GM23338 (cell line): ENCODE data around the gene HERC2. TPM values are rescaled to one million over a fixed set of nuclear protein-coding genes. Genes with fewer than 3 reads are reported as not detected.

Experiments used
- ATAC-seq: fragments of 200-7000 bp; cut with Tn5 transposase; 3 replicates; pipeline ENCODE4 v1.9.1; 2020
- DNase-seq: peaks from one replicate; pipeline ENCODE4 v3.0.0-alpha.2; 2015; ENCODE audit warnings: low spot score
- H2AFZ ChIP-seq: fragments of 200-600 bp; sonication (generic); 2 replicates; pipeline ENCODE4 v1.8.0; 2016; ENCODE audit warnings: antibody characterized with exemption, mild to moderate bottlenecking, moderate library complexity
- H3F3A ChIP-seq: fragments of 200-600 bp; sonication (generic); replicated peaks from 2 replicates; pipeline ENCODE4 v1.8.0; 2017; ENCODE audit warnings: antibody characterized with exemption, mixed run types, low read depth
- H3K27ac ChIP-seq: fragments of 200-600 bp; sonication (generic); 2 replicates; pipeline ENCODE4 v1.6.1; 2016; ENCODE audit warnings: low read depth
- H3K27me3 ChIP-seq: fragments of 200-600 bp; sonication (generic); 2 replicates; pipeline ENCODE4 v1.8.0; 2016; ENCODE audit warnings: mild to moderate bottlenecking, mixed run types, moderate library complexity; ENCODE audit not compliant: insufficient read depth
- H3K36me3 ChIP-seq: fragments of 200-600 bp; sonication (generic); 2 replicates; pipeline ENCODE4 v1.8.0; 2016; ENCODE audit warnings: mild to moderate bottlenecking; ENCODE audit not compliant: insufficient read depth
- H3K4me1 ChIP-seq: fragments of 200-600 bp; sonication (generic); 2 replicates; pipeline ENCODE4 v1.8.0; 2016; ENCODE audit warnings: mild to moderate bottlenecking, moderate library complexity; ENCODE audit not compliant: insufficient read depth
- H3K4me2 ChIP-seq: fragments of 200-600 bp; sonication (generic); 2 replicates; pipeline ENCODE4 v1.7.1; 2017; ENCODE audit warnings: mixed run types
- H3K4me3 ChIP-seq: fragments of 200-600 bp; sonication (generic); 2 replicates; pipeline ENCODE4 v1.6.1; 2016; ENCODE audit warnings: mixed run types
- H3K79me2 ChIP-seq: fragments of 200-600 bp; sonication (generic); replicated peaks from 2 replicates; pipeline ENCODE4 v1.8.0; 2017; ENCODE audit warnings: mild to moderate bottlenecking; ENCODE audit not compliant: insufficient read depth
- H3K9me2 ChIP-seq: fragments of 200-600 bp; sonication (generic); 2 replicates; pipeline ENCODE4 v1.8.0; 2017; ENCODE audit not compliant: insufficient read depth
- H4K20me1 ChIP-seq: fragments of 200-600 bp; sonication (generic); replicated peaks from 2 replicates; pipeline ENCODE4 v1.8.0; 2017; ENCODE audit warnings: mild to moderate bottlenecking; ENCODE audit not compliant: insufficient read depth
- H3K27ac Mint-ChIP-seq: 2 replicates; pipeline ENCODE4 v1.8.0; 2020; ENCODE audit warnings: inconsistent platforms, mild to moderate bottlenecking, moderate library complexity, mixed read lengths
- H3K27me3 Mint-ChIP-seq: 3 replicates; pipeline ENCODE4 v1.8.0; 2022; ENCODE audit warnings: low read depth, mild to moderate bottlenecking, moderate library complexity, mixed read lengths, inconsistent platforms; ENCODE audit not compliant: insufficient read depth, poor library complexity
- H3K36me3 Mint-ChIP-seq: 3 replicates; pipeline ENCODE4 v1.8.0; 2021; ENCODE audit warnings: low read depth, mild to moderate bottlenecking, inconsistent platforms, moderate library complexity, mixed read lengths
- H3K4me1 Mint-ChIP-seq: 3 replicates; pipeline ENCODE4 v1.8.0; 2020; ENCODE audit warnings: mild to moderate bottlenecking, inconsistent platforms, mixed read lengths
- H3K4me3 Mint-ChIP-seq: 3 replicates; pipeline ENCODE4 v1.8.0; 2021; ENCODE audit warnings: moderate library complexity, mild to moderate bottlenecking, inconsistent platforms, mixed read lengths
- H3K9me3 Mint-ChIP-seq: 3 replicates; pipeline ENCODE4 v1.8.0; 2020; ENCODE audit warnings: moderate library complexity, mild to moderate bottlenecking, inconsistent platforms, mixed read lengths
- ETS1 ChIP-seq: IDR thresholded peaks from 2 replicates; pipeline ENCODE4 v1.6.1; 2016; ENCODE audit warnings: antibody characterized with exemption
- JUNB ChIP-seq: IDR thresholded peaks from one replicate; pipeline ENCODE4 v1.6.1; 2016; ENCODE audit warnings: antibody characterized with exemption; ENCODE audit not compliant: unreplicated experiment
- POLR2AphosphoS5 ChIP-seq: IDR thresholded peaks from 2 replicates; pipeline ENCODE4 v1.6.1; 2016; ENCODE audit warnings: antibody characterized with exemption, low read depth
- REST ChIP-seq: IDR thresholded peaks from one replicate; pipeline ENCODE4 v1.6.1; 2018; ENCODE audit warnings: antibody characterized with exemption; ENCODE audit not compliant: unreplicated experiment
- ZNF114 ChIP-seq: fragments of 250-450 bp; sonication (Bioruptor Pico); IDR thresholded peaks from 2 replicates; pipeline ENCODE4 v1.5.0; 2020; ENCODE audit warnings: mild to moderate bottlenecking, moderate library complexity
- ZNF331 ChIP-seq: fragments of 250-450 bp; sonication (Bioruptor Pico); IDR thresholded peaks from 2 replicates; pipeline ENCODE4 v1.5.0; 2020; ENCODE audit warnings: low read depth, mild to moderate bottlenecking, moderate library complexity
- ZNF462 ChIP-seq: fragments of 250-450 bp; sonication (Bioruptor Pico); IDR thresholded peaks from 2 replicates; pipeline ENCODE4 v1.5.0; 2020; ENCODE audit warnings: mild to moderate bottlenecking, moderate library complexity
- polyA plus RNA-seq: library from polyadenylated mRNA; unstranded; fragments of >200 nt; fragmentation: Nextera tagmentation; extraction: Ambion mirVana; gene quantifications from 2 replicates; pipeline ENCODE4 v1.2.1, GENCODE V29; 2016
- total RNA-seq: library from RNA; depleted of rRNA; stranded (reverse); fragments of >200 nt; shearing (Covaris generic); gene quantifications from 2 replicates; pipeline ENCODE4 v1.2.3, GENCODE V29; 2014

The HERC2 gene
- total and polyA plus RNA-seq, 2 experiments from 2014 or later: 71.3 to 80.7 TPM

GRCh38 chr15:28116521-28117431 is 205.2 kb downstream of the HERC2 start (continued):
- TF ChIP-seq ZNF462 (CRISPR knock-in tag) (no peak), ETS1 (no peak), ZNF331 (no peak)

- Histone ChIP-seq H3K27me3 (no peaks in the 10 kb centered on the region), H3K4me3 (no peak overlapping the region), H3K27ac (no peak overlapping the region), H3F3A (no peaks in the 10 kb centered on the region), H3K36me3 (peaks cover 8% of the 10 kb centered on the region; the same call in 1 of the 2 replicates), H2AFZ (no peak overlapping the region), H3K79me2 (no peaks in the 10 kb centered on the region), H3K9me2 (no peaks in the 10 kb centered on the region), H3K4me2 (no peak overlapping the region), H3K4me1 (no peaks in the 10 kb centered on the region), H4K20me1 (no peaks in the 10 kb centered on the region; the same call in 1 of the 2 replicates)
- no peaks in the 10 kb centered on the region for H3K9me3 Mint-ChIP-seq
- no peak for ATAC-seq
- no peak overlapping the region for H3K27ac Mint-ChIP-seq
- TF ChIP-seq ZNF114 (CRISPR knock-in tag) (no peak), REST (no peak), JUNB (no peak), POLR2AphosphoS5 (no peak)
- peaks cover 9% of the 10 kb centered on the region for H3K27me3 Mint-ChIP-seq
- no peak overlapping the region for H3K4me3 Mint-ChIP-seq
- peaks cover 79% of the 10 kb centered on the region for H3K36me3 Mint-ChIP-seq
- H3K4me1 Mint-ChIP-seq: no peaks in the 10 kb centered on the region
- no peak for DNase-seq
Measured at GRCh38 chr15:28115871-28116270, 206.1 kb downstream of the HERC2 start.
